CD4-positive, alpha-beta memory T cell (primary cell): ENCODE data around the gene NYAP1. TPM values are rescaled to one million over a fixed set of nuclear protein-coding genes. Genes with fewer than 3 reads are reported as not detected.
A peak's percentile ranks its signal among the peaks of the same experiment; 100 is the strongest.

Experiments used
- CTCF ChIA-PET: fragments of 350-600 bp; sonication (Branson Sonifier 250); formaldehyde crosslinking; loops from one replicate; lab custom pipeline; 2021; ENCODE audit warnings: inconsistent platforms; ENCODE audit not compliant: partially characterized antibody; lab: Charles Lee
- POLR2A ChIA-PET: fragments of 350-600 bp; sonication (Branson Sonifier 250); formaldehyde crosslinking; loops from one replicate; lab custom pipeline; 2021; ENCODE audit not compliant: partially characterized antibody; lab: Charles Lee
- DNase-seq, 5 donors: peaks; one replicate each; pipeline versions ENCODE4 v3.0.0 to v3.0.0-alpha.2; 2020 to 2022; ENCODE audit warnings: mixed read lengths in 1 of 5
- H3K27ac ChIP-seq: one replicate; pipeline ENCODE4 v1.7.0; 2013; ENCODE audit warnings: low read depth, low read length
- H3K27me3 ChIP-seq: 2 replicates; pipeline ENCODE4 v1.7.0; 2013; ENCODE audit warnings: mild to moderate bottlenecking, low read length, moderate library complexity; ENCODE audit not compliant: insufficient read depth
- H3K36me3 ChIP-seq: 2 replicates; pipeline ENCODE4 v1.7.0; 2013; ENCODE audit warnings: mild to moderate bottlenecking, low read length, moderate library complexity; ENCODE audit not compliant: insufficient read depth
- H3K4me1 ChIP-seq: 2 replicates; pipeline ENCODE4 v1.7.0; 2013; ENCODE audit warnings: mild to moderate bottlenecking, low read length, moderate library complexity; ENCODE audit not compliant: insufficient read depth
- H3K4me3 ChIP-seq, 2 donors: one replicate each; pipeline ENCODE4 v1.7.0; 2013; ENCODE audit warnings: low read length in 2 of 2, mild to moderate bottlenecking in 1 of 2
- H3K9me3 ChIP-seq, 2 donors: one replicate each; pipeline ENCODE4 v1.7.0; 2013; ENCODE audit warnings: low read length in 2 of 2, control low read depth in 1 of 2; ENCODE audit not compliant: control insufficient read depth in 1 of 2
- H3K27ac Mint-ChIP-seq, 7 donors: one replicate each; pipeline ENCODE4 v1.8.0; 2020 to 2021; ENCODE audit warnings: mixed read lengths in 7 of 7, mild to moderate bottlenecking in 6 of 7, inconsistent platforms in 3 of 7, moderate library complexity in 3 of 7
- H3K27me3 Mint-ChIP-seq, 2 donors: one replicate each; pipeline ENCODE4 v1.8.0; 2020 to 2021; ENCODE audit warnings: mixed read lengths in 2 of 2
- H3K36me3 Mint-ChIP-seq, 2 donors: one replicate each; pipeline ENCODE4 v1.8.0; 2020 to 2021; ENCODE audit warnings: mixed read lengths in 2 of 2, inconsistent platforms in 1 of 2, mild to moderate bottlenecking in 1 of 2
- H3K4me1 Mint-ChIP-seq, 4 donors: one replicate each; pipeline ENCODE4 v1.8.0; 2020 to 2021; ENCODE audit warnings: mixed read lengths in 4 of 4, mild to moderate bottlenecking in 1 of 4
- H3K4me3 Mint-ChIP-seq, 8 donors: one replicate each; pipeline ENCODE4 v1.8.0; 2020 to 2021; ENCODE audit warnings: mixed read lengths in 8 of 8, mild to moderate bottlenecking in 7 of 8, moderate library complexity in 6 of 8, inconsistent platforms in 3 of 8
- H3K9me3 Mint-ChIP-seq, 8 donors: one replicate each; pipeline ENCODE4 v1.8.0; 2020 to 2021; ENCODE audit warnings: mixed read lengths in 8 of 8, mild to moderate bottlenecking in 5 of 8, inconsistent platforms in 3 of 8, moderate library complexity in 1 of 8
- intact Hi-C: fragments of 100-400 bp; cut with micrococcal nuclease; formaldehyde crosslinking; loops from one replicate; pipeline ENCODE4 v1.15.1; 2023
- polyA plus RNA-seq, 2 donors: library from polyadenylated mRNA; unstranded; fragments of 300-500 nt; fragmentation: Illumina TruSeq; gene quantifications; one replicate each; pipeline ENCODE4 v1.2.3, GENCODE V29; 2021
- total RNA-seq, 2 experiments: library from RNA; stranded (reverse); gene quantifications; one replicate each; pipeline ENCODE4 v1.2.3, GENCODE V29; 2021

NYAP1 gene
- total and polyA plus RNA-seq, 4 experiments from 2014 or later: 0.38 to 0.58 TPM; not detected in 2

- H3K36me3 Mint-ChIP-seq: peaks cover 10 to 45% of the 10 kb centered on the region in 2 donors
- H3K27ac ChIP-seq: peak overlapping the region; percentile 75
- no peaks in the 10 kb centered on the region for H3K27me3 Mint-ChIP-seq
- CTCF ChIA-PET: interaction anchor here (0.6 to 7.9 kb wide), 11 partner anchors 7 to 229 kb away, joined by 3 to 76 read pairs (median 4); partner anchors contain the start of genes FBXO24, LRCH4 and POP7
- POLR2A ChIA-PET: interaction anchor here (1.1 to 9.2 kb wide), 6 partner anchors 40 to 109 kb away, joined by 3 to 121 read pairs (median 34); partner anchors contain the start of genes FBXO24, LRCH4, MEPCE and ZCWPW1
- no peaks in the 10 kb centered on the region for H3K27me3 ChIP-seq
- H3K27ac Mint-ChIP-seq: peak overlapping the region; percentile 75 to 96 (median 90)
- H3K9me3 Mint-ChIP-seq: peaks cover 0 to 2% (median 0%) of the 10 kb centered on the region in 8 donors
- H3K4me3 ChIP-seq: peak overlapping the region; percentile 81 to 95
- intact Hi-C loops: no loop called here
- peaks cover 29 to 56% (median 40%) of the 10 kb centered on the region in 4 donors for H3K4me1 Mint-ChIP-seq
- H3K4me1 ChIP-seq: peaks cover 56% of the 10 kb centered on the region
- DNase-seq: no peak
- H3K36me3 ChIP-seq: peaks cover 44% of the 10 kb centered on the region
- H3K4me3 Mint-ChIP-seq: peak overlapping the region; percentile 81 to 99 (median 94)
- H3K9me3 ChIP-seq: no peaks in the 10 kb centered on the region
Measured at GRCh38 chr7:100476101-100476780, 7.5 kb upstream of the NYAP1 start.

DNA sequence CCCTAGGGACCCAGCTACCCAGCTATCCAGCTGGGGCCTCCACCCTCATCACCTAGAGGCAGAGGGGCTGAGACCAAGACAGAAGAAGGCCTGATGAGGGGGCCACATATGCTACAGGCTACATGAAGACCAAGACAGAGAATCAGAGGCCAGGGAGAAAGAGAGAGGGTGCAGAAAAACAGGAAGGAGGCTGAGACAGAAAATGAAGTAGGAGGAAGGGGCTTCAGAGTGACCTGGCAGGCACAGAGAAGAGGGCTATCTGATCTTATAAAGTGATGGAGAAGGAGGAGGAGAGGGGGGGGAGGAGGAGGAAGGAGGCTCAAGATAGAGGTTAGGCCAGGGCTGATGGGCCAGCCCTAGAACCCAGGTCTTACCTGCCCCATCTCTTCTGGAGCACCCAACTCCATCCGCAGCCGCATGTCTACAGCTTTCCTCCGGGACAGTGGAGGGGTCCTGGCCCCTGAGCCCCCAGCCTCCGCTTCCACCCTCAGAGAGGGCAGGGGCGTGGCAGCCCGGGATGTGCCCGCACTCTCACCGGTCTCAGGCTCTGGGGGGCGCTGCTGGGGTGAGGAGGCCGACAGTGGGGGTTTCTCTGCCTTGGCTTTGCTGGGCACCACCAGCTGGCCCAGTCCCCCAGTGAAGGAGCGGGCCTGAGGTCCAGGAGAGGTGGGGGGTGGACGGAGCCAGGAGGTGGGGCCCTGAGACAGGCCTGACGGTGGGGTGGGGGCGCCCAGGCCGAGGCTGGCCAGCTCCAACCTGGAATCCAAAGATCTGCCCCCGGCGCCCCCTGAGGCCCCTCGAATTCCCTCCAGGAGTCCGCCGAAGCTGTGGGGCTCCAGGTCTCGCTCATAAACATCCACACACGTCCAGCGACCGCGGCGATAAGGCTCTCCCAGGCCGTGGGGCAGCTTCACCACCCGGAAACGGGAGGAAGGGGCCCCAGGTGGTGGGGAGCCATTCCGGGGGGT, 6.5 kb upstream of the NYAP1 start:
- peaks cover 40% of the 10 kb centered on the region for H3K36me3 ChIP-seq
- intact Hi-C loops: no loop called here
- peaks cover 60% of the 10 kb centered on the region for H3K4me1 ChIP-seq
- H3K27me3 ChIP-seq: no peaks in the 10 kb centered on the region
- H3K4me1 Mint-ChIP-seq: peaks cover 30 to 63% (median 42%) of the 10 kb centered on the region in 4 donors
- H3K36me3 Mint-ChIP-seq: peaks cover 10 to 41% of the 10 kb centered on the region in 2 donors
- peak overlapping the region; percentile 81 to 99 (median 94) for H3K4me3 Mint-ChIP-seq
- peak overlapping the region; percentile 75 to 96 (median 88) for H3K27ac Mint-ChIP-seq
- peak overlapping the region; percentile 81 to 95 for H3K4me3 ChIP-seq
- ChIA-PET CTCF (interaction anchor here (0.9 to 7.9 kb wide), 13 partner anchors 8 to 228 kb away, joined by 3 to 76 read pairs (median 5); partner anchors contain the start of genes FBXO24 and POP7), POLR2A (interaction anchor here (0.5 to 9.2 kb wide), 18 partner anchors 9 to 229 kb away, joined by 3 to 121 read pairs (median 5); partner anchors contain the start of genes AGFG2, FBXO24, LRCH4 and MEPCE)
- peak in 2 of 5 donors; percentile 29 to 64 for DNase-seq
- H3K27me3 Mint-ChIP-seq: no peaks in the 10 kb centered on the region
- H3K9me3 Mint-ChIP-seq: peaks cover 0 to 2% (median 0%) of the 10 kb centered on the region in 8 donors
- peak overlapping the region; percentile 75 for H3K27ac ChIP-seq
- H3K9me3 ChIP-seq: no peaks in the 10 kb centered on the region

DNA sequence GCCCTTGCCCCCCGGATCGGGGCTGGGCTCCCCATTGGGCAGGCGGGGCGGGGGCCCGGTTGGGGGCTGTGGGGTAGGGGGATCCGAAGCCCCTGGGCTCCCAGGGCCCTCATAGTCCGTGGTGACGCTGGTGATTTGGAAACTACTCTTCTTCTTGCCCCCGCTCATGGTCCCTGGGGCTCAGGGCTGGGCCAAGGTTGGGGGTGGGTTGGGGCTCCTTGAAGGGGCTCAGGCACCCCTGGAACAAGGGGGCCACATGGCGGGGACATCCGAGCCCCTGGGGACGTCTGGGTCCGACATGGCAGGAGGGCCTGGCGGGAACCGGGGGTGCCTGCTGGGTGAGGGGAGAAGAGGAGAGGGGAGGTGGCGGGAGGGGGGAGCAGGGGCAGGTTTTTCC, 5.9 kb upstream of the NYAP1 start:
- CTCF ChIA-PET: interaction anchor here (0.6 to 7.9 kb wide), 11 partner anchors 8 to 228 kb away, joined by 3 to 76 read pairs (median 4); partner anchors contain the start of gene POP7
- peaks cover 37% of the 10 kb centered on the region for H3K36me3 ChIP-seq
- Mint-ChIP-seq H3K27me3 (no peaks in the 10 kb centered on the region), H3K9me3 (peaks cover 0 to 2% (median 0%) of the 10 kb centered on the region in 8 donors), H3K4me3 (peak overlapping the region; percentile 82 to 99 (median 98)), H3K36me3 (peaks cover 10 to 42% of the 10 kb centered on the region in 2 donors), H3K27ac (peak overlapping the region; percentile 75 to 99 (median 93)), H3K4me1 (peaks cover 33 to 67% (median 47%) of the 10 kb centered on the region in 4 donors)
- POLR2A ChIA-PET: interaction anchor here (1.1 to 9.2 kb wide), 18 partner anchors 9 to 228 kb away, joined by 4 to 121 read pairs (median 8); partner anchors contain the start of genes AGFG2, FBXO24, LRCH4 and MEPCE
- no peaks in the 10 kb centered on the region for H3K27me3 ChIP-seq
- intact Hi-C loops: no loop called here
- H3K9me3 ChIP-seq: no peaks in the 10 kb centered on the region
- peak overlapping the region; percentile 81 to 95 for H3K4me3 ChIP-seq
- DNase-seq: peak in 1 of 5 donors; percentile 39
- peaks cover 63% of the 10 kb centered on the region for H3K4me1 ChIP-seq
- peak overlapping the region; percentile 75 for H3K27ac ChIP-seq

- peak within 1 kb of the TSS; percentile 82 to 99 (median 98) for H3K4me3 Mint-ChIP-seq
- peaks cover 28 to 57% (median 38%) of the 10 kb centered on the region in 4 donors for H3K4me1 Mint-ChIP-seq
- ChIA-PET POLR2A (interaction anchor here (0.8 to 9.2 kb wide), 24 partner anchors 11 to 373 kb away, joined by 3 to 121 read pairs (median 6); partner anchors contain the start of genes AGFG2, FBXO24, LRCH4 and MEPCE), CTCF (interaction anchor here (0.8 to 7.9 kb wide), 14 partner anchors 9 to 226 kb away, joined by 3 to 76 read pairs (median 4); partner anchors contain the start of genes AGFG2 and POP7)
- no peaks in the 10 kb centered on the region for H3K27me3 ChIP-seq
- peaks cover 58% of the 10 kb centered on the region for H3K4me1 ChIP-seq
- H3K4me3 ChIP-seq: peak within 1 kb of the TSS; percentile 81 to 95
- no peaks in the 10 kb centered on the region for H3K9me3 ChIP-seq
- peaks cover 0 to 2% (median 0%) of the 10 kb centered on the region in 8 donors for H3K9me3 Mint-ChIP-seq
- intact Hi-C loops: loop anchor here (1.0 kb wide), 6 partner anchors 10 to 194 kb away; partner anchors contain the start of genes AGFG2, FBXO24, GNB2 and LRCH4
- DNase-seq: peak; percentile 93 to 97 (median 95)
- peak within 1 kb of the TSS; percentile 75 to 99 (median 94) for H3K27ac Mint-ChIP-seq
- H3K27me3 Mint-ChIP-seq: no peaks in the 10 kb centered on the region
- peaks cover 28% of the 10 kb centered on the region for H3K36me3 ChIP-seq
- peaks cover 4 to 30% of the 10 kb centered on the region in 2 donors for H3K36me3 Mint-ChIP-seq
- peak within 1 kb of the TSS; percentile 75 for H3K27ac ChIP-seq
Measured at GRCh38 chr7:100478958-100479660, 4.6 kb upstream of the NYAP1 start, which contains the start of gene TSC22D4. TSC22D4 (minus strand) TSS chr7:100479214; CDS start chr7:100478038, 1,176 bp downstream.

DNA sequence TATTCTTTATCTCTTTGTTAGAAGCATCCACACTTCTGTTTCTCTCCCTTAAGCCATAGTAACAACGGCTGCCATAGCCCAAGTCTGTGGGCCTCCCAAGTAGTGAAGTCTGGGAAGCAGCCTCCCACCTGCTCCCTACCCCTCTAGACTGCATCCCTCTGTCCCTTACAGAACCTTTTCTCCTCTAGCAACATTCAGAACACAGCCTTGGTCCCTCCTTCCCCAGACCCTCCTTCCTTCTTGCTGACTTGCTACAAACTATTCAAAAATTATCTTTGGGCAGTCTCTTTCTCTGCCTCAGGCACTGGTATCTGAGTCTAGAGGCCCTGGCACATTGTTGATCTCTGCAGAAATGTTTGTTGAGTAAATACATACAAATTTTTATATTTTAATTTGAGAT, 2.3 kb upstream of the NYAP1 start:
- peak overlapping the region in 5 of 8 donors; percentile 16 to 83 (median 40) for H3K4me3 Mint-ChIP-seq
- H3K4me1 Mint-ChIP-seq: peaks cover 21 to 43% (median 27%) of the 10 kb centered on the region in 4 donors
- H3K9me3 ChIP-seq: no peaks in the 10 kb centered on the region
- H3K27me3 ChIP-seq: no peaks in the 10 kb centered on the region
- H3K27ac Mint-ChIP-seq: peak overlapping the region in 2 of 7 donors; percentile 59 to 72
- intact Hi-C loops: no loop called here
- DNase-seq: no peak
- H3K27me3 Mint-ChIP-seq: no peaks in the 10 kb centered on the region
- H3K4me1 ChIP-seq: peaks cover 42% of the 10 kb centered on the region
- H3K36me3 Mint-ChIP-seq: peaks cover 4 to 13% of the 10 kb centered on the region in 2 donors
- no peak overlapping the region for H3K4me3 ChIP-seq
- CTCF ChIA-PET: interaction anchor here (1.6 to 7.9 kb wide), 6 partner anchors 12 to 78 kb away, joined by 5 to 76 read pairs (median 15); no protein-coding TSS in a partner anchor
- no peak overlapping the region for H3K27ac ChIP-seq
- H3K9me3 Mint-ChIP-seq: peaks cover 0 to 2% (median 0%) of the 10 kb centered on the region in 8 donors
- POLR2A ChIA-PET: interaction anchor here (0.6 to 1.8 kb wide), 4 partner anchors 12 to 78 kb away, joined by 3 to 8 read pairs (median 6); partner anchors contain the start of gene AGFG2
- H3K36me3 ChIP-seq: peaks cover 8% of the 10 kb centered on the region
